ENCODE data around the gene SAP30BP.

SAP30BP gene

GRCh38 chr17:75722076-75722475 lies 54.9 kb downstream of the SAP30BP start:
- TF ChIP-seq KLF1 (tag by site-specific recombination; IDR thresholded peaks at IDR 0.05) = no peak
- TF ChIP-seq SCRT1 (tag by site-specific recombination; IDR thresholded peaks at IDR 0.05; ENCODE audit: borderline replicate concordance) = peak; percentile 58; the same call in 1 of the 2 replicates
- ChIA-PET CTCF (interaction anchor here (1.0 to 8.4 kb wide), 4 partner anchors 12 to 89 kb away, joined by 3 to 51 read pairs (median 14); no protein-coding TSS in a partner anchor), POLR2A (no interaction called here)
- Histone ChIP-seq H3K9me3 (ENCODE audit: control insufficient read depth, insufficient read depth, low read depth, low read length) (no peaks in the 10 kb centered on the region), H3K4me1 (ENCODE audit: control insufficient read depth, insufficient read depth, low read length) (no peaks in the 10 kb centered on the region; the same call in 1 of the 2 replicates), H3K4me3 (ENCODE audit: low read depth, low read length) (no peak overlapping the region), H3K36me3 (ENCODE audit: control insufficient read depth in 2 of 2, insufficient read depth in 1 of 2, low read length in 2 of 2) (no peaks in the 10 kb centered on the region), H3K27ac (ENCODE audit: extremely low read depth, low read depth, low read length) (no peak overlapping the region)

- CTCF ChIA-PET = interaction anchor here (1.0 to 8.4 kb wide), 4 partner anchors 12 to 90 kb away, joined by 3 to 51 read pairs (median 14); no protein-coding TSS in a partner anchor
- Histone ChIP-seq H3K9me3 (ENCODE audit: control insufficient read depth, insufficient read depth, low read depth, low read length) (no peaks in the 10 kb centered on the region), H3K27ac (ENCODE audit: extremely low read depth, low read depth, low read length) (no peak overlapping the region), H3K36me3 (ENCODE audit: control insufficient read depth in 2 of 2, insufficient read depth in 1 of 2, low read length in 2 of 2) (no peaks in the 10 kb centered on the region), H3K4me3 (ENCODE audit: low read depth, low read length) (no peak overlapping the region), H3K4me1 (ENCODE audit: control insufficient read depth, insufficient read depth, low read length) (no peaks in the 10 kb centered on the region; the same call in 1 of the 2 replicates)
- no peak for TF ChIP-seq SCRT2 (tag by site-specific recombination; IDR thresholded peaks at IDR 0.05)
- TF ChIP-seq ZSCAN4 (tag by site-specific recombination; IDR thresholded peaks at IDR 0.05) = peak; percentile 57
- TF ChIP-seq GLIS1 (tag by site-specific recombination; IDR thresholded peaks at IDR 0.05) = 0 out of 2 replicates have a peak, but pooled peaks have one; percentile 7
- TF ChIP-seq TCF7L2 (IDR thresholded peaks at IDR 0.05; ENCODE audit: borderline replicate concordance, low read depth, low read length) = no peak
- 0 out of 2 replicates have a peak, but pooled peaks have one; percentile 5 for TF ChIP-seq SCRT1 (tag by site-specific recombination; IDR thresholded peaks at IDR 0.05; ENCODE audit: borderline replicate concordance)
- TF ChIP-seq ZNF292 (tag by site-specific recombination; IDR thresholded peaks at IDR 0.05; ENCODE audit: borderline replicate concordance, low read depth) = no peak
- POLR2A ChIA-PET = no interaction called here
These were observed 55.5 kb downstream of the SAP30BP start for GRCh38 chr17:75722542-75723095.

- ChIA-PET POLR2A (no interaction called here), CTCF (interaction anchor here (1.0 to 8.4 kb wide), 4 partner anchors 13 to 133 kb away, joined by 3 to 51 read pairs (median 4); no protein-coding TSS in a partner anchor)
- Histone ChIP-seq H3K4me1 (ENCODE audit: control insufficient read depth, insufficient read depth, low read length) (no peaks in the 10 kb centered on the region; the same call in 1 of the 2 replicates), H3K4me3 (ENCODE audit: low read depth, low read length) (no peak overlapping the region), H3K27ac (ENCODE audit: extremely low read depth, low read depth, low read length) (no peak overlapping the region), H3K36me3 (ENCODE audit: control insufficient read depth in 2 of 2, insufficient read depth in 1 of 2, low read length in 2 of 2) (no peaks in the 10 kb centered on the region), H3K9me3 (ENCODE audit: control insufficient read depth, insufficient read depth, low read depth, low read length) (no peaks in the 10 kb centered on the region)
- TF ChIP-seq ZBTB11 (tag by site-specific recombination; conservative IDR thresholded peaks at IDR 0.05; ENCODE audit: low read depth) (no peak), ZNF629 (tag by site-specific recombination; IDR thresholded peaks at IDR 0.05) (no peak), ZBTB20 (tag by site-specific recombination; IDR thresholded peaks at IDR 0.05) (peak; percentile 25; the same call in 1 of the 2 replicates), ZNF132 (tag by site-specific recombination; IDR thresholded peaks at IDR 0.05; ENCODE audit: borderline replicate concordance) (no peak), ZBTB8A (tag by site-specific recombination; IDR thresholded peaks at IDR 0.05) (0 out of 2 replicates have a peak, but pooled peaks have one; percentile 23), ZFHX2 (tag by site-specific recombination; conservative IDR thresholded peaks at IDR 0.05) (peak; percentile 73), HOXA7 (CRISPR knock-in tag; IDR thresholded peaks at IDR 0.05; ENCODE audit: borderline replicate concordance) (no peak), ZNF510 (tag by site-specific recombination; IDR thresholded peaks at IDR 0.05; ENCODE audit: insufficient replicate concordance) (no peak), ZNF600 (tag by site-specific recombination; IDR thresholded peaks at IDR 0.05) (0 out of 2 replicates have a peak, but pooled peaks have one; percentile 52), ZBTB17 (tag by site-specific recombination; IDR thresholded peaks at IDR 0.05) (0 out of 2 replicates have a peak, but pooled peaks have one; percentile 47), YY2 (tag by site-specific recombination; IDR thresholded peaks at IDR 0.05) (no peak), ZNF558 (tag by site-specific recombination; IDR thresholded peaks at IDR 0.05) (no peak), ZNF654 (tag by site-specific recombination; IDR thresholded peaks at IDR 0.05; ENCODE audit: low read depth) (no peak), ATF2 (tag by site-specific recombination; IDR thresholded peaks at IDR 0.05; ENCODE audit: low read depth) (no peak), ZNF416 (tag by site-specific recombination; IDR thresholded peaks at IDR 0.05) (no peak)
These were observed 56.2 kb downstream of the SAP30BP start for GRCh38 chr17:75723171-75723930.

All from HEK293 (cell line).